Ramos (cell line): ENCODE results near the gene THNSL1.

Source experiments
- in situ Hi-C: fragments of 300-500 bp; cut with MboI; formaldehyde crosslinking; loops from one replicate; pipeline ENCODE4 v1.14.3; 2022; ENCODE audit warnings: low sequenced_read_pairs; ENCODE audit not compliant: unreplicated experiment

THNSL1 gene

DNA sequence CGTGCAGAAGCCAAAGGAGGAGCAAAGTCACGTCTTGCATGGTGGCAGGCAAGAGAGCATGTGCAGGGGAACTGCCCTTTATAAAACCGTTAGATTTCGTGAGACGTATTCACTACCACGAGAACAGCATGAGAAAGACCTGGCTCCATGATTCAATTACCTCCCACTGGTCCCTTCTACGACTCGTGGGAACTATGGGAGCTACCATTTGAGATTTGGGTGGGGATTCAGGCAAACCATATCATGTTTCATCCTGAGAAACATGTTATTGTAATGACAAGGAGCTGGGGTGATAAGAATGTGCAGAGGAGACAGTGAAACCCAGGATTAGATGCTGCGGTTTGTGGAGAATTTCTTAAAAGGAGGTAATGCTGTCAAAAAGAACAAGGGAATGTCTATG, 34.0 kb downstream of the THNSL1 start:
- in situ Hi-C loops = no loop called here

DNA sequence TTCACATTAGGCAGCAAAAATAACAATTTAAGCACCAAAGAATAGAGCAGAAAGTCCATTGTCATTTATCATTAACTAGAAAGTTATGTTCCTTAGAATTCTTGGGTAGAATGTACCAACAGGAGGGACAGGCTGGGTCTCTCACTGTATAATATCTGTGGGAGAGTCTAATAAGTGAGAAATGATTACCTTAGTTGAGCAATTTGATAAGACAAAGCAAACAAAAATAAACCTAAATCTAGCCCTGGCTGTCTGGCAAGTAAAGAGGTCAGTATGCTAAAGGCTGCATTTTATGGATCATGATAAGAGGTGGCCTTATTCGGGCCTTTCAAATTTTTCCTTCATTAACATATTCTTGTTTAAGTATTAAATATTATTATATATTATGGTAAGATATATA, 35.6 kb downstream of the THNSL1 start:
- in situ Hi-C loops = no loop called here

DNA sequence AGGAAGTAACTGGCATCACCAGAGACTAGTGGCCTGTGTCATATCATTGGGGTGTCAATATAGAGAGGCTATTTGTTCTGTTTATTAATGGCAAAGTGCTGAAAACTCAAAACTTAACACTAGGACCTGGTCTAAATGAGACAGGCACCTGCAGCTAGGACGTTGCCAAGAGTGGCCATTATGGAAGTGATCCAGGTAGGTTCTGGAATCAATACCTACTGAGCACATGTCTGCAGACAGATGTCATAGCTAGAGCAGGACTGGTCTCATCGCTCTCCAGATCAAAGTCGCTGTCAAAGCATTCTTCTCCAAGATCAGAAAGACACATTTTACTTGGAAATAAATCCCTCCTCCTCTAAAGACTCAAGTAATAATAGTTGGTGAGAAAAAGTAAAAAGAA, 40.3 kb downstream of the THNSL1 start:
- in situ Hi-C loops = no loop called here

GRCh38 chr10:25057886-25058285, 41.5 kb downstream of the THNSL1 start:
- in situ Hi-C loops = no loop called here

- in situ Hi-C loops = no loop called here
Observed at GRCh38 chr10:25059990-25060389, 43.6 kb downstream of the THNSL1 start.

GRCh38 chr10:25061125-25061524, 44.7 kb downstream of the THNSL1 start:
- in situ Hi-C loops = no loop called here

DNA sequence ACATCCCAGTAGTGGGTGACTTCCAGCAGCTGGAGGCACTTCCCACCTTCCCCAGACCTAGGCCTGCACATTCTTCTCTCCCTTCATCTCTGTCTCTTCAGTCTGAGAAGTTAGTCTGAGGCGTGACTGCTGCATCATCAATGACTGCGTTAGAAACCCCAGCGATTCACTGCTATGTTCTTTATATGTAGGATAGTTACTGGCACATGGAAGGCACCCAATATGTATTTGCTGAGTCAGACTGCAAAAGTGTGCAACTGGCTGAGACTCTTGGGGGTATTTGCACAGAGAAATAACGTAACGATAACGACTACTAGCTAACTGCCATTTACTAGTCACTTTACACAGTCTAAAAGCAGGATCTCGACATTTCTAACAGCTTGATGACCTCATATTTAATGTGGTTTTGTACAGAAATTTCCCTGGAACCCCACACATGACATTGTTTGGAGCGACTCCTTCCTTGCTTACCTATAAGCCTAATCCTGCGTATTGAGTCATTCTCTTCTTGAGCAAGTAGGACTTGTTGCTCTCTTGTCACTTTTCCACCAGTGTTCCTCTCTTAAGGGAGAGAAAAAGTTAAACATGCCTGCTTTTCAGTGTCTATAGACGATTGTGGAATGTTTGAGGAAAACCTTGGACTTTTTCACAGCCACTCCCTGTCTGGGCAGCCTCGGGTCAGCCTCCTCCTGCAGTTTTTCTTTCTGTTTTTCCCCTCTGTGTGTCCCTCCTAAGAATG, 45.5 kb downstream of the THNSL1 start:
- in situ Hi-C loops = no loop called here

- in situ Hi-C loops = no loop called here
Observed at GRCh38 chr10:25063157-25063556, 46.7 kb downstream of the THNSL1 start.

GRCh38 chr10:25063644-25064043, 47.2 kb downstream of the THNSL1 start:
- in situ Hi-C loops = no loop called here

DNA sequence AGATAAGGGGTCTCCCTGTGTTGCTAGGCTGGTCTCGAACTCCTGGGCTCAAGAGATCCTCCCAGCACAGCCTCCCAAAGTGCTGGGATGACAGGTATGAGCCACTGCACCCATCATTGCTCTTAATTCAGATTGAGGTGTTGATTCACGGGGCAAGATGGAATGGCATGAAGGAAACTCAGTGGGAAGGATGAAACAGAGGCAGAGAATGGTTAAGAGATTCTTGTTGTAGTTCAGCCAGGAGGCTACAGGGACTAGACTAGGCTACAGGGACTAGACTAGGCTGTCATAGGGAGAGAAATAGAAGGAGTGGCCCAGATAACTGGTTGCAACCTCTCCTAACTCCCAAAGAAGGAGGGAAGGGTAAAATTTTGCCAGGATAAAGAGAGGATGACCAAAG, 48.0 kb downstream of the THNSL1 start:
- in situ Hi-C loops = no loop called here

DNA sequence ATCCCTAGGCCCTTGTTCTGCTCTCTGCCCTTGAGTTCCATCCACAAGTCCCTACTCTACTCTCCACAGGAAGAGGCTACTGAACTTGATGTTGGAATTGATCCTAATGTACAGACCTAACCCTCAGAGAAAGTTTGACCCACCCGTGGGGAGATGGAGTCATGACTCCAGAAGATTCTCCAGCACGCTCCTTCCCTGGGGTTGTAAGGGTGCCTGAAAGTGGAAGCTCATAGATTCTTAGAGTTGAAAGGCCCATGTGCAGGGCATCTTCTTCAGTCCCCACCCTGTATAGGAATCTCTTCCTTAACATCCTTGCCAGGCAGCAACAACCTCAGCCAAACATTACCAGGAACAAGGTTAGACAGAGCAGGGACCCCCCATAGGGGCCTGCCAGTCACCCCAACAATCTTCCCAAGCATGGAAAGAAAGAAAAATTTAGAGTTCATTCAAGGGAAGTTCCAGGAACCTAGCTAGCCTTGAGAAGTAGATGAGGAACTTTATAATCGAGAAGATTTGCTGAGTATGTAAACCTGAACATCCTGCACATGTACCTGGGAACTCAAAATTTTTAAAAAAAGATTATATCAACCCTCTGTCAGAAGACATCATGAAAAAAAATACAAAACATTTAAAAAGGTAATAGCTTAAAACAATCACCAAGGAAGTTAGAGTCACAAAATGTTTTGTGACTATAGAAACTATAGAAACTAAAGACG, 49.5 kb downstream of the THNSL1 start:
- in situ Hi-C loops = no loop called here

DNA sequence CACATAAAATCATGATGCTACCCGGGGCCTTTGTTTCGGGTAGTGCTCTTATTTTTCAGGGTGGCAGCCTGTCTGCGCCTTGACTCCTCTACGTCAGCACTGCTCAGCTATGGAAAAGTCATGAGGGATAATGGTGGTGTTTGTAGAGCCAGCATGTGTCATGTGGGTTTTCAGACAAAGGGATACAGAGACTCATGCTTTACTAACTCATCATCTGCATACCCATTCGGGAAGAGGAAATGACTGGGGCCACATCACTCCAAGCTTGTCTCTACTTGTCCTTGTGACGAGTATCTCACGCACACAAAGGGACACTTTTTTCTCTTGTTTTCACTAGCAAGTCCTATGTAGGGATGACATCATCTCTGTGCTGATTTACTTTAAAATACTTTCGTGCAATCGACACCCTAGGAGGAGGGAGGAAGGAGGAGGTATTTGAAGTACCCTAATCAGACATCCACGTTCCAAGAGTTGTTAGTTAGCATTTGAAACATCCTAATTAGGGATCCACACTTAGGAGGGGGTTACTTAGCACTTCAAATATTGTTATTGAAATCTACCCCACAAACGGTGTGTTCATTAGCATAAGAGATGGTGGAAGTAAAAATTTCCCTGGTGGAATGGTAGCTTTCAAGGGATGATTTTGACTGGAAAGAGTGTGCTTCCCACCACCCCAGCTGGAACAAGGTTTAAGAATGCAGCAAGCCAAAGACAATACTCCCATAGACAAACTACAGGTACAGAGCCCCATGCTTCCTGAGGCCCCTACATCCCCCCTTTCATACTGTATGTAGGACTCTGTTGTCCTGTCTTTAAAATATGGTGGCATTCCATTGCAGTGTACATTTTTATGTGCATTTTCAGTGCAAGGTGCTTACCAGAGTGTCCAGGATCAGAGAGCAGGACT, 52.0 kb downstream of the THNSL1 start:
- in situ Hi-C loops = no loop called here

DNA sequence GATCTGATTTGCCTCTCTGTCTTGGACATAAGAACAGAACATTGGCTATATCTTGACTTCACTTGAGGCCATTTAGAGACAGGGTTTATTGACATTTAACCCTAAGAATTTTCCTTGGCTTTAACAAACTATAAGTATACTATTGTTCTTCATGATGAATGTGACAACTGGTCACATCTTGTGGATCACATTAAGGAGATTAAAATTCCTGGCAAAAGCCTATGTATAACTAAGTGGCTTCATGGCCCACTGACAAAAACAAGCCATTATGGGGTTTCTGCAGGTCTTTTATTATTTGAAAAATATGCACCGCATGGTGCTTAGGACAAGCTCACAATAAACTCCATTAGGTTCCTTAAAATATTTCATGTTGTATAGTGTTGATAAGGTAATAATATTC, 54.8 kb downstream of the THNSL1 start:
- in situ Hi-C loops = no loop called here

DNA sequence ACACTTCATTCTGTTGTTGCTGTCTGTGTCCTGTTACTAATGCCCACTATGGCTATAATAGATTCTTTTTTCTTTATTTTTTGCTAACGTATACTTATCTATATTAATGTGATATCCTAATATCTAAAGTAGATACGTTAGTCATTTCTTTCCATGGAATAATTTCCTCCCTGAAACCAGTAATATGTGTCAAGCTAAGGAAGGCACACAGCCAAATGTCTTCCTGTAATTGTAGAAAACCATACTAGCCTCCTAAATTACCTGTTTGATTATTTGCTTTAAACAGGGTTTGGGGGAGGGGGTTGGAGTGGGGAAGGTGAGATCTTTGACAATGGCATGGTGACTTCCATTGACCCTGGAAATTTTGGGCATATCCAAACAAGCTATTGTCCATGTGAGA, 56.4 kb downstream of the THNSL1 start:
- in situ Hi-C loops = no loop called here

GRCh38 chr10:25075825-25076224, 59.4 kb downstream of the THNSL1 start:
- in situ Hi-C loops = no loop called here
